SK-N-MC (cell line): ENCODE data around the gene ENPP3.
A peak's percentile ranks its signal among the peaks of the same experiment; 100 is the strongest.

Source experiments
- DNase-seq: peaks from one replicate; pipeline ENCODE4 v3.0.0-alpha.2; 2011; ENCODE audit warnings: low read depth, low spot score
- H3K27ac ChIP-seq: fragments of 200-600 bp; sonication (generic); 2 replicates; pipeline ENCODE4 v1.5.1; 2016; ENCODE audit warnings: mixed run types
- H3K36me3 ChIP-seq: fragments of 200-600 bp; sonication (generic); 2 replicates; pipeline ENCODE4 v1.6.1; 2017; ENCODE audit warnings: antibody characterized with exemption, low read length, mixed read lengths; ENCODE audit not compliant: insufficient read depth
- H3K4me3 ChIP-seq: fragments of 200-600 bp; sonication (generic); 2 replicates; pipeline ENCODE4 v1.5.1; 2016
- H3K9ac ChIP-seq: fragments of 200-600 bp; sonication (generic); 2 replicates; pipeline ENCODE4 v1.8.0; 2017; ENCODE audit warnings: mixed run types, mixed read lengths; ENCODE audit not compliant: insufficient read length
- H3K9me3 ChIP-seq: fragments of 200-600 bp; sonication (generic); 2 replicates; pipeline ENCODE4 v1.6.1; 2017; ENCODE audit warnings: low read depth, mild to moderate bottlenecking, antibody characterized with exemption, low read length, moderate library complexity, mixed read lengths
- EZH2 ChIP-seq: fragments of 200-600 bp; sonication (generic); IDR thresholded peaks from one replicate; pipeline ENCODE4 v1.6.1; 2017; ENCODE audit warnings: antibody characterized with exemption
- FOXP2 ChIP-seq: optimal IDR thresholded peaks from 2 replicates; pipeline ENCODE3; 2011; ENCODE audit warnings: mild to moderate bottlenecking, moderate library complexity; ENCODE audit not compliant: insufficient read depth; ENCODE audit errors: extremely low read length, control extremely low read depth
- POLR2AphosphoS5 ChIP-seq: IDR thresholded peaks from 2 replicates; pipeline ENCODE4 v1.6.1; 2012; ENCODE audit warnings: mild to moderate bottlenecking, low read depth, low read length, borderline replicate concordance

Gene ENPP3

DNA sequence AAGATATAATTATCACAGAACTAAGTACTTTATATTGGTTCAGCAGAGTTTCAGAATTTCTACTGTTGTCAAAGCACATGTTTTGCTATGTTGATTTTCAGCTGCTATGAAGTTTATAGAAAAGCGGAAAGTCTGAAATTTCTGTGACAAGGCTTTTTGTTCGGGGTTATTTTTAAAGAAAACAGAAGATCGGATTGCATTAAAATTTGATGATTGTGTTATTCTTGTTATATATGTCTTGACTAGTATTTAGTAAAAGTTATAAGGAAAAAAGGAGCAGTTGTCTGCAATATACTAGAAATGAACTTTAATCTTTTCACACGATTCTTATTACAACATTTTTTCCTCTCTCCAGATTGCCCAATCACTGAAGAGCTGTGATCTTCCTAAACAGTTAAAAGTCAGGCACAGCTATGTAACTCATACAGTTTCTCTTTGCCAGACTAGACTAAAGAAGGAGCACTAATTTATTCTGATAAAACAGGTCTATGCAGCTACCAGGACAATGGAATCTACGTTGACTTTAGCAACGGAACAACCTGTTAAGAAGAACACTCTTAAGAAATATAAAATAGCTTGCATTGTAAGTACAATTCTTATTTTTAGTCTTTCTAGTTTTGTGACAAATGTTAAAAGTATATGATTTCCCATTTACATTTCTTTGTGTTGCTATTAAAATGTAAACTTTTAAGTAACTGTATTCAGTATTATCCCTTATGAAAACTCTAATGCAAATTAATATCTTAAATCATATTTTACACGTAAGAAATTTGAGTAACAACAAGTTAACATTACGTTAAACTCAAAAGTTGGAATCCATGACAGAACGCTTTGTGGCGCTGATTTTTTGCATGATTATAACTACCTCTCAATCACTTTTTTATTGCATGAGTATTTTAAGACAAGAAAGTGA is at the start of gene ENPP3:
Gene ENPP3, plus strand, starts transcription at position 423 of the 913 bp plus-strand sequence. Its CDS starts 83 bp downstream, at position 506.
- TF ChIP-seq FOXP2 (no peak), EZH2 (no peak), POLR2AphosphoS5 (peak; percentile 46)
- H3K9ac ChIP-seq, result peak within 1 kb of the TSS; percentile 61
- 0 out of 2 replicates have a peak within 1 kb of the TSS, but pooled peaks have one; percentile 14 for H3K27ac ChIP-seq
- H3K9me3 ChIP-seq, result no peaks in the 10 kb centered on the region
- peak within 1 kb of the TSS; percentile 73 for H3K4me3 ChIP-seq
- H3K36me3 ChIP-seq, result peaks cover 3% of the 10 kb centered on the region; the same call in 1 of the 2 replicates
- peak; percentile 34 for DNase-seq

DNA sequence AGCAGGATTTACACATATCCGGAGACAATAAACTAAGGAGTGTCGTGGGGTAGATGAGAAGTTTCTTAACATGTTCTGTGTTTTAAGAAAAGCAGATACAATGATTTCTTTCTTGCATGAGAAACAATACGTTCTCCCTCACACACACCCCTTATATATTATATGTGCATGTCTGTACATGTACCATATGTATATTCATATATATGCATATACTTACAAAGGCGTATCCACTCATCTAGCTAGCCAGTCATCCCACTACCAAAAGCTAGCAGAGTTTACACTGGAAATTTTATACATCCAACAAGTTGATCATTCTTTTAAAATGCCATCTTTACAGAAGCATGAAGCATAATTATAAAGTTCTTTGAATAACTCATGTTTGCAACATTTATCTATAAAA is 49.2 kb upstream of the ENPP3 start:
- Histone ChIP-seq H3K4me3 (no peak overlapping the region), H3K9me3 (no peaks in the 10 kb centered on the region), H3K36me3 (peaks cover 89% of the 10 kb centered on the region), H3K27ac (no peak overlapping the region), H3K9ac (no peak overlapping the region)
- no peak for DNase-seq
- TF ChIP-seq EZH2 (no peak), POLR2AphosphoS5 (no peak), FOXP2 (no peak)

DNA sequence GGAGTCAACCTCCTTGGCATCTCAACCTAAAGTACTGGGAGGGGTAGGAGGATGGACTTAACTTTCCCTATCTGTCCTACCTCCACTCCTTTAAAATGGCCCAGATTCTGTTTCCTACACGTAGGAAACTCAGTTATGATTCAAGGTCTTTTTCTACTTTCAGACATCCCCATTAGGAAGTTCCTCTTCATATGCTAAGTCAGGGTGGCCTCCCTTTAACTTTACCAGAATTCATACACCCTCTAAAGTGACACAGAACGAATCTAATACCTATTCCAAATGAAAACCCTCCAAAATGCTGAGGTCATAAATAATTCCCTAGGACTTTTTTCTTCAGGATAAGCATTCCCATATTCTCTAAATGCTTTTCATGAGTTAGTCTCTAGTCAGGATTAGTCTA is 48.5 kb upstream of the ENPP3 start:
- Histone ChIP-seq H3K9ac (no peak overlapping the region), H3K9me3 (no peaks in the 10 kb centered on the region), H3K36me3 (peaks cover 87% of the 10 kb centered on the region), H3K27ac (no peak overlapping the region), H3K4me3 (no peak overlapping the region)
- TF ChIP-seq POLR2AphosphoS5, result no peak
- no peak for TF ChIP-seq EZH2
- TF ChIP-seq FOXP2, result no peak
- DNase-seq, result no peak

DNA sequence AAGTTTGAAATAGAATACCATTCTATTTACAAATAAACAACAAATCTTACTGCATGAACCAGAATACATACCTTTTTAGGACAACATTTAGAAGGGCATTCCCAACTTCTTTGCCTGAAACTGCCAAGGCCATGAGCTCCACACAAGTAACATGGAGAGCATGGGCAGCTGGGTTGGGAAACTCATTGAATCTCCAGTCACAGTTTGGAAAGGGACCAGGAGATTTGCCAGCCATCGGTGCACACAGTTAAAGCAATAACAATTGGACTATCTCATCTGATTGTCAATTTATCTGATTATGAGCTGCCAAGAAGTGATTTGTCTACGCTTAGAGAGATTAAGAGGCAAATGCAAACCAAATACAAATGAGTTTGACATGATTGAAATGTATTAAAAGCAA is 44.2 kb upstream of the ENPP3 start:
- DNase-seq, result no peak
- H3K27ac ChIP-seq, result no peak overlapping the region
- H3K9ac ChIP-seq, result no peak overlapping the region
- H3K9me3 ChIP-seq, result no peaks in the 10 kb centered on the region
- no peak for TF ChIP-seq EZH2
- TF ChIP-seq FOXP2, result no peak
- no peak for TF ChIP-seq POLR2AphosphoS5
- no peak overlapping the region for H3K4me3 ChIP-seq
- H3K36me3 ChIP-seq, result peaks cover 84% of the 10 kb centered on the region

DNA sequence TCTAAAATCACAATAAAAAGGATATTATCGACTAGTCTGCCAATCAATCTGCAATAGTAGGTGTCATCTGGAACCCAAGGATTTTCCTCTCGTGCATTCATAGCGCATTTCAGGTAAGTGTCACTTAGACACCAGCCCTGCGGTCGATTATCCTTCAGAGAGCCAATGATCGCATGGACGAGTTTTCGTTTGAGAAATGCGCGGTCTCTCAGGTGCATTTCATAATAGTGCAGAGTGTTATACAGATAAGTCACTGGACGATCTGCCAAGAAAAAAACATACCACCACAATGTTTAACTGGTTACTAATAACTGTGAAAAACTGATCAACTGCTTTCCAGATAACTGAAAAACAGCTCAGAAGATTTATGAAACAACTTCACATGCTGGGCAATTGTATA is 43.0 kb upstream of the ENPP3 start:
- no peak for TF ChIP-seq FOXP2
- TF ChIP-seq EZH2, result no peak
- TF ChIP-seq POLR2AphosphoS5, result no peak
- Histone ChIP-seq H3K9me3 (no peaks in the 10 kb centered on the region), H3K4me3 (no peak overlapping the region), H3K36me3 (peaks cover 84% of the 10 kb centered on the region), H3K27ac (no peak overlapping the region), H3K9ac (no peak overlapping the region)
- no peak for DNase-seq

DNA sequence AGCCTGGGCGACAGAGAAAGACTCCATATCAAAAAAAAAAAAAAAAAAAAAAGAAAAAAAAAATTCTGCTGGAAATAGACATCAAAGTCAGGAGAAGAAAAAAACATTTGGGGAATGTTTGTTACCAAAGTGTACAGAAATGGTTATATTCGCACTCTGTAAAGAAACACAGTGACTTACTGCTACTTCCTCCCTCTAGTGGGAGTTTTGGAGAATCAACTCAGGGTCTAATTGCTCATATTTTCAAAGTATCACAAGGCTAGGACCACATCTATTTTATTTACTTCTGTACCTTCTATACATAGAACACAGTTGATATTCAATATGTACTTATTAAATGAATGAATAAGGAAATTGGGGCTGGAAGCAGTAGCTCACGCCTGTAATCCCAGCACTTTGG is 39.7 kb upstream of the ENPP3 start:
- no peak for DNase-seq
- Histone ChIP-seq H3K9ac (no peak overlapping the region), H3K36me3 (peaks cover 90% of the 10 kb centered on the region)

DNA sequence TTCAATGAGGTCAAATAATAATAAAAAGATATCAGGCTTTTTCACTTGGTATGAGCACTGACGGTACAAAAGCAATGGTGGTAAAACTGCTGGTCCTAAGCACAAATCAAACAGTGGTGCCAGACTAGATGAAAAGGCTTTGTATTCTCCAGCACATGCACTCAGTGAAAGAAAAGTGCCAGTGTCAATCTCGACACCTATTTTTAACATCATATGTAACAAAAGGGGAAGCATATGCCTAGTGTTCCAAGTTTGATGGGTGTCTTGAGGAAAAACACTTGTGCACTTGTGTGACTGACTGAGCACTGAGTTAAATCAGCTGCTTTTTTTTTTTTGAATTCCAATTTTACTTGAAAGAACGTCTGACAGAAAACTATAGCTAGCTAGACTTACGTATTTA is 36.4 kb upstream of the ENPP3 start:
- H3K36me3 ChIP-seq, result peaks cover 92% of the 10 kb centered on the region

More for the DNA sequence above, 39.7 kb upstream of the ENPP3 start:
- H3K27ac ChIP-seq, result no peak overlapping the region
- TF ChIP-seq POLR2AphosphoS5 (no peak), EZH2 (no peak), FOXP2 (no peak)
- no peaks in the 10 kb centered on the region for H3K9me3 ChIP-seq
- H3K4me3 ChIP-seq, result no peak overlapping the region

DNA sequence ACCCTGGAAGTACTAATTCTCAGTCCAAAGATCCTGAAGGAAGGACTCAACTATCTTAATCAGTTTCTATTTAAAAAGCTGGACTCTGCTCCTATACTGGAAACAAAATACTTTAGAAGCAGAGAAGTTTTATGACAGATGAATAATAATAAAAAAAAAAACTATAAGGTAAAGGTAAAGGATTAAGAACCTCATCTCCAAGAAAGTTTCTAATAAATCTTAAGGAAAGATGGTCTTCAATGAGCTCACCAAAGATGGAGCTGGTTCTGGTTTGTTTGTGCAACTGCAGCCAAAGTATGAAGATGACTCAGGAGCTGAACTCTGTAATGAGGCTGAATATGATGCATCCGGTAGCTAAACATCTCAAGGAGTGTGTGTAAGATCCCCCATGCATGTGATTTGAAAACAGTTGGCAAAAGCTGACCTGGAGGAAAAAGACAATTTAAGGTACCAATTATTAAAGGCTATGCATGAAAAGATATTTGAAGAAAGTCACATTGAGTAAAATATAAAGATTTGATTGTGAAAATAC is 34.3 kb upstream of the ENPP3 start:
- Histone ChIP-seq H3K27ac (no peak overlapping the region), H3K9me3 (no peaks in the 10 kb centered on the region), H3K9ac (no peak overlapping the region), H3K36me3 (peaks cover 88% of the 10 kb centered on the region), H3K4me3 (no peak overlapping the region)
- TF ChIP-seq EZH2 (no peak), FOXP2 (no peak), POLR2AphosphoS5 (no peak)
- no peak for DNase-seq

More for the DNA sequence above, 36.4 kb upstream of the ENPP3 start:
- Histone ChIP-seq H3K9me3 (no peaks in the 10 kb centered on the region), H3K4me3 (no peak overlapping the region), H3K9ac (no peak overlapping the region), H3K27ac (peak overlapping the region; percentile 60; the same call in 1 of the 2 replicates)
- no peak for DNase-seq
- TF ChIP-seq FOXP2 (no peak), POLR2AphosphoS5 (no peak), EZH2 (no peak)
